GM18499 (cell line): ENCODE measurements around the gene ZNF66.
"Not testable (repeated sequence)": the region's sequence is repeated elsewhere in the genome, so short reads cannot be mapped to it uniquely, and the experiment has no call there.

Experiments used
- ATAC-seq: cut with Tn5 transposase; IDR thresholded peaks from one replicate; pipeline ENCODE4 v1.9.1; 2021; ENCODE audit warnings: moderate number of reproducible peaks; ENCODE audit not compliant: insufficient read depth, unreplicated experiment

ZNF66 gene

GRCh38 chr19:20776083-20777076, at the start of gene ZNF66:
Gene ZNF66, plus strand, starts transcription at chr19:20776304. Its CDS starts 144 bp downstream, at chr19:20776448.
- peak; percentile 97 for ATAC-seq

GRCh38 chr19:20750169-20750568, 25.9 kb upstream of the ZNF66 start:
- not testable (repeated sequence) for ATAC-seq

GRCh38 chr19:20752291-20752690, 23.8 kb upstream of the ZNF66 start:
- not testable (repeated sequence) for ATAC-seq

GRCh38 chr19:20769225-20769736, 6.8 kb upstream of the ZNF66 start:
- not testable (repeated sequence) for ATAC-seq

- no peak for ATAC-seq
Observed at GRCh38 chr19:20787786-20788185, 11.7 kb downstream of the ZNF66 start.

GRCh38 chr19:20791806-20792205, 15.7 kb downstream of the ZNF66 start:
- no peak for ATAC-seq

- not testable (repeated sequence) for ATAC-seq
Observed at GRCh38 chr19:20806311-20807262, 30.5 kb downstream of the ZNF66 start.

GRCh38 chr19:20840371-20840770, 64.3 kb downstream of the ZNF66 start:
- no peak for ATAC-seq
